ENCODE measurements around the gene ASRGL1.

The ASRGL1 gene

GRCh38 chr11:62409831-62410230 lies 72.6 kb downstream of the ASRGL1 start:
- no peaks in the 10 kb centered on the region for H3K9me3 ChIP-seq (ENCODE audit: severe bottlenecking)
- TF ChIP-seq CTCF (IDR thresholded peaks at IDR 0.05; ENCODE audit: poor library complexity, severe bottlenecking), result no peak
- no peaks in the 10 kb centered on the region for H3K36me3 ChIP-seq (ENCODE audit: low read depth)
- H3K27ac ChIP-seq (ENCODE audit: poor library complexity, severe bottlenecking), result no peak overlapping the region
- H3K27me3 ChIP-seq (ENCODE audit: insufficient read depth, poor library complexity, severe bottlenecking), result no peaks in the 10 kb centered on the region
- H3K4me3 ChIP-seq (ENCODE audit: severe bottlenecking), result no peak overlapping the region
- no peak for DNase-seq (ENCODE audit: low spot score)
- peaks cover 8% of the 10 kb centered on the region for H3K4me1 ChIP-seq (ENCODE audit: insufficient read depth, poor library complexity, severe bottlenecking)
- ATAC-seq (ENCODE audit: low read depth), result no peak

- Histone ChIP-seq H3K4me3 (ENCODE audit: severe bottlenecking) (no peak overlapping the region), H3K4me1 (ENCODE audit: insufficient read depth, poor library complexity, severe bottlenecking) (peaks cover 8% of the 10 kb centered on the region), H3K27me3 (ENCODE audit: insufficient read depth, poor library complexity, severe bottlenecking) (no peaks in the 10 kb centered on the region), H3K36me3 (ENCODE audit: low read depth) (no peaks in the 10 kb centered on the region), H3K27ac (ENCODE audit: poor library complexity, severe bottlenecking) (no peak overlapping the region), H3K9me3 (ENCODE audit: severe bottlenecking) (no peaks in the 10 kb centered on the region)
- no peak for DNase-seq (ENCODE audit: low spot score)
- no peak for TF ChIP-seq CTCF (IDR thresholded peaks at IDR 0.05; ENCODE audit: poor library complexity, severe bottlenecking)
- peak; percentile 87 for ATAC-seq (ENCODE audit: low read depth)
Observed at GRCh38 chr11:62410972-62411371, 73.7 kb downstream of the ASRGL1 start.

GRCh38 chr11:62411524-62411923 lies 74.3 kb downstream of the ASRGL1 start:
- Histone ChIP-seq H3K9me3 (ENCODE audit: severe bottlenecking) (no peaks in the 10 kb centered on the region), H3K36me3 (ENCODE audit: low read depth) (no peaks in the 10 kb centered on the region), H3K4me3 (ENCODE audit: severe bottlenecking) (no peak overlapping the region), H3K27me3 (ENCODE audit: insufficient read depth, poor library complexity, severe bottlenecking) (no peaks in the 10 kb centered on the region), H3K27ac (ENCODE audit: poor library complexity, severe bottlenecking) (no peak overlapping the region), H3K4me1 (ENCODE audit: insufficient read depth, poor library complexity, severe bottlenecking) (peaks cover 8% of the 10 kb centered on the region)
- no peak for ATAC-seq (ENCODE audit: low read depth)
- DNase-seq (ENCODE audit: low spot score), result no peak
- no peak for TF ChIP-seq CTCF (IDR thresholded peaks at IDR 0.05; ENCODE audit: poor library complexity, severe bottlenecking)

- no peak for TF ChIP-seq CTCF (IDR thresholded peaks at IDR 0.05; ENCODE audit: poor library complexity, severe bottlenecking)
- no peaks in the 10 kb centered on the region for H3K36me3 ChIP-seq (ENCODE audit: low read depth)
- no peak for ATAC-seq (ENCODE audit: low read depth)
Observed at GRCh38 chr11:62413060-62413696, 75.9 kb downstream of the ASRGL1 start.

GRCh38 chr11:62416596-62416995 lies 79.3 kb downstream of the ASRGL1 start:
- Histone ChIP-seq H3K4me3 (ENCODE audit: severe bottlenecking) (no peak overlapping the region), H3K36me3 (ENCODE audit: low read depth) (no peaks in the 10 kb centered on the region), H3K4me1 (ENCODE audit: insufficient read depth, poor library complexity, severe bottlenecking) (no peaks in the 10 kb centered on the region), H3K27ac (ENCODE audit: poor library complexity, severe bottlenecking) (no peak overlapping the region), H3K27me3 (ENCODE audit: insufficient read depth, poor library complexity, severe bottlenecking) (no peaks in the 10 kb centered on the region), H3K9me3 (ENCODE audit: severe bottlenecking) (no peaks in the 10 kb centered on the region)
- TF ChIP-seq CTCF (IDR thresholded peaks at IDR 0.05; ENCODE audit: poor library complexity, severe bottlenecking), result no peak
- ATAC-seq (ENCODE audit: low read depth), result no peak
- no peak for DNase-seq (ENCODE audit: low spot score)

More at GRCh38 chr11:62413060-62413696, 75.9 kb downstream of the ASRGL1 start:
- Histone ChIP-seq H3K27ac (ENCODE audit: poor library complexity, severe bottlenecking) (no peak overlapping the region), H3K4me3 (ENCODE audit: severe bottlenecking) (no peak overlapping the region), H3K4me1 (ENCODE audit: insufficient read depth, poor library complexity, severe bottlenecking) (peaks cover 8% of the 10 kb centered on the region), H3K27me3 (ENCODE audit: insufficient read depth, poor library complexity, severe bottlenecking) (no peaks in the 10 kb centered on the region), H3K9me3 (ENCODE audit: severe bottlenecking) (no peaks in the 10 kb centered on the region)
- no peak for DNase-seq (ENCODE audit: low spot score)
